ENCODE results near the gene DNAJC13. TPM values are rescaled to one million over a fixed set of nuclear protein-coding genes. Genes with fewer than 3 reads are reported as not detected.

The DNAJC13 gene
- total RNA-seq, 1 experiment from 2014 or later = 28.8 TPM

DNA sequence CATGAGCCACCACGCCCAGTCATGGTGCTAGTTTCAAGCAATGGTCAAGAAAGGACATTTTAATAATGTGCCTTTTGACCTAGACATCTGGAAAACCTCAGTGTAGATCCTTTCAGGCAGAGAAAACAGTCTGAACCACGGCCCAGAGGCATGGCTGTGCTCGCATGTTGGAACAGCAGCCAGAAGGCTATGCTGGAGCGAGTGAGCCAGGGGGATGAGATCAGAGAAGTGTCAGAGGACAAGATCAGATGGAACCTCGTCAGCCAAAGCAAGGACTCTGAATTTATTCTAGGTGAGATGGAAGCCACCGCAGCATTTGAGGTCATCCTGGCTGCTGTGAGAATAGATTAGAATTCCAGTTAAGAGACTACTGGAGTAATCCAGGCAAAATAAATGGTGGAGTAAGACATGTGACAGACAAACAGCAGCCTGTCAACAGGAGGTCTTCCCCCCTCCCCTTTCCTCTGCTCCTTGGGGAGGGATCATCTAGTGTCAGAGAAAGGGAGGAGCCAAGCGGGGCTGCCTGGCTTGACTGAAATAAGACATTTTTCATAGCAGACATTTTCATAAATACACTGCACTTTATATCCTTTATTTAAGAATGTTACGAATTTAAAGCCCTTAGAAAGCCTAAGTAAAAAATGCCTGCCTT lies 139.3 kb downstream of the DNAJC13 start:
- ChIA-PET POLR2A (no interaction called here), RAD21 (ENCODE audit: low non-redundant PET in 1 of 2, low total read pairs in 2 of 2, uncharacterized antibody in 2 of 2, unreplicated experiment in 2 of 2) (no interaction called here), CTCF (no interaction called here)
- no TSS peak for BruUV-seq (replicated peaks)
- no peaks in the 10 kb centered on the region for H3K27me3 ChIP-seq (ENCODE audit: insufficient read depth, low read length)
- H3K36me3 ChIP-seq (ENCODE audit: control insufficient read depth in 1 of 2, insufficient read depth in 2 of 2, low read length in 2 of 2) = no peaks in the 10 kb centered on the region
- TF ChIP-seq, protein P1, sequence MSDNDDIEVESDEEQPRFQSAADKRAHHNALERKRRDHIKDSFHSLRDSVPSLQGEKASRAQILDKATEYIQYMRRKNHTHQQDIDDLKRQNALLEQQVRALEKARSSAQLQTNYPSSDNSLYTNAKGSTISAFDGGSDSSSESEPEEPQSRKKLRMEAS (IDR thresholded peaks at IDR 0.05) = no peak
- TF ChIP-seq, protein P2, sequence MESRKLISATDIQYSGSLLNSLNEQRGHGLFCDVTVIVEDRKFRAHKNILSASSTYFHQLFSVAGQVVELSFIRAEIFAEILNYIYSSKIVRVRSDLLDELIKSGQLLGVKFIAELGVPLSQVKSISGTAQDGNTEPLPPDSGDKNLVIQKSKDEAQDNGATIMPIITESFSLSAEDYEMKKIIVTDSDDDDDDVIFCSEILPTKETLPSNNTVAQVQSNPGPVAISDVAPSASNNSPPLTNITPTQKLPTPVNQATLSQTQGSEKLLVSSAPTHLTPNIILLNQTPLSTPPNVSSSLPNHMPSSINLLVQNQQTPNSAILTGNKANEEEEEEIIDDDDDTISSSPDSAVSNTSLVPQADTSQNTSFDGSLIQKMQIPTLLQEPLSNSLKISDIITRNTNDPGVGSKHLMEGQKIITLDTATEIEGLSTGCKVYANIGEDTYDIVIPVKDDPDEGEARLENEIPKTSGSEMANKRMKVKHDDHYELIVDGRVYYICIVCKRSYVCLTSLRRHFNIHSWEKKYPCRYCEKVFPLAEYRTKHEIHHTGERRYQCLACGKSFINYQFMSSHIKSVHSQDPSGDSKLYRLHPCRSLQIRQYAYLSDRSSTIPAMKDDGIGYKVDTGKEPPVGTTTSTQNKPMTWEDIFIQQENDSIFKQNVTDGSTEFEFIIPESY (IDR thresholded peaks at IDR 0.05; ENCODE audit: extremely low read depth, insufficient replicate concordance, low read length) = no peak
- TF ChIP-seq FOSL1 (IDR thresholded peaks at IDR 0.05; ENCODE audit: low read depth) (no peak), ATF3 (IDR thresholded peaks at IDR 0.05) (no peak)
- no peaks in the 10 kb centered on the region for H3K9me2 ChIP-seq (ENCODE audit: insufficient read depth)
- ATAC-seq = no peak
- H3K79me2 ChIP-seq (ENCODE audit: insufficient read depth, low read length) = no peaks in the 10 kb centered on the region
- H3K27ac ChIP-seq (ENCODE audit: low read depth, low read length) = no peak overlapping the region
- intact Hi-C loops (cut with micrococcal nuclease) = no loop called here
- H3K4me1 ChIP-seq (ENCODE audit: control insufficient read depth in 1 of 2, insufficient read depth in 2 of 2, low read length in 2 of 2) = no peaks in the 10 kb centered on the region
- H3K4me2 ChIP-seq (ENCODE audit: low read length) = no peak overlapping the region
- no peak overlapping the region for H3K4me3 ChIP-seq (replicated peaks in 1 of 2; ENCODE audit: low read depth in 1 of 2, low read length in 2 of 2)
- H3K9me3 ChIP-seq (ENCODE audit: control insufficient read depth in 1 of 2, insufficient read depth in 1 of 2, low read depth in 1 of 2, low read length in 2 of 2) = no peaks in the 10 kb centered on the region
- no peak overlapping the region for H3K9ac ChIP-seq (ENCODE audit: low read length)
- no peaks in the 10 kb centered on the region for H4K20me1 ChIP-seq (ENCODE audit: insufficient read depth)
- DNase-seq (ENCODE audit: low read depth, low spot score) = no peak
- no peak overlapping the region for H2AFZ ChIP-seq (ENCODE audit: low read depth, low read length, poor library complexity, severe bottlenecking)

GRCh38 chr3:132561003-132561402 lies 143.7 kb downstream of the DNAJC13 start:
- Histone ChIP-seq H3K4me2 (ENCODE audit: low read length) (no peak overlapping the region), H3K27me3 (ENCODE audit: insufficient read depth, low read length) (no peaks in the 10 kb centered on the region), H3K4me3 (replicated peaks in 1 of 2; ENCODE audit: low read depth in 1 of 2, low read length in 2 of 2) (no peak overlapping the region), H2AFZ (ENCODE audit: low read depth, low read length, poor library complexity, severe bottlenecking) (no peak overlapping the region), H4K20me1 (ENCODE audit: insufficient read depth) (no peaks in the 10 kb centered on the region), H3K36me3 (ENCODE audit: control insufficient read depth in 1 of 2, insufficient read depth in 2 of 2, low read length in 2 of 2) (no peaks in the 10 kb centered on the region), H3K9ac (ENCODE audit: low read length) (no peak overlapping the region), H3K27ac (ENCODE audit: low read depth, low read length) (no peak overlapping the region), H3K9me3 (ENCODE audit: control insufficient read depth in 1 of 2, insufficient read depth in 1 of 2, low read depth in 1 of 2, low read length in 2 of 2) (no peaks in the 10 kb centered on the region), H3K4me1 (ENCODE audit: control insufficient read depth in 1 of 2, insufficient read depth in 2 of 2, low read length in 2 of 2) (no peaks in the 10 kb centered on the region), H3K79me2 (ENCODE audit: insufficient read depth, low read length) (no peaks in the 10 kb centered on the region), H3K9me2 (ENCODE audit: insufficient read depth) (no peaks in the 10 kb centered on the region)
- ATAC-seq (no peak), DNase-seq (ENCODE audit: low read depth, low spot score) (no peak)
- ChIA-PET POLR2A (no interaction called here), CTCF (no interaction called here), RAD21 (ENCODE audit: low non-redundant PET in 1 of 2, low total read pairs in 2 of 2, uncharacterized antibody in 2 of 2, unreplicated experiment in 2 of 2) (no interaction called here)
- BruUV-seq (replicated peaks) = no TSS peak
- intact Hi-C loops (cut with micrococcal nuclease) = no loop called here
- TF ChIP-seq POLR2AphosphoS5 (IDR thresholded peaks at IDR 0.05; ENCODE audit: low read depth, low read length) = no peak
- no peak for TF ChIP-seq SIN3A (IDR thresholded peaks at IDR 0.05; ENCODE audit: low read depth)
- TF ChIP-seq SRF (IDR thresholded peaks at IDR 0.05; ENCODE audit: low read depth) = no peak
- no peak for TF ChIP-seq ZNF274 (IDR thresholded peaks at IDR 0.05; ENCODE audit: low read depth, low read length)
- TF ChIP-seq CBX3 (IDR thresholded peaks at IDR 0.05; ENCODE audit: low read depth) = no peak
- TF ChIP-seq POLR2A (IDR thresholded peaks at IDR 0.05; ENCODE audit: borderline replicate concordance, extremely low read depth, insufficient read depth, insufficient read length) = no peak
- TF ChIP-seq, protein P2 (IDR thresholded peaks at IDR 0.05; ENCODE audit: extremely low read depth, insufficient replicate concordance, low read length) = no peak
- no peak for TF ChIP-seq JUND (IDR thresholded peaks at IDR 0.05)
- no peak for TF ChIP-seq TCF7L2 (IDR thresholded peaks at IDR 0.05; ENCODE audit: borderline replicate concordance, extremely low read depth, insufficient read depth, insufficient read length)
- no peak for TF ChIP-seq SP1 (IDR thresholded peaks at IDR 0.05; ENCODE audit: low read depth)
- TF ChIP-seq YY1 (IDR thresholded peaks at IDR 0.05; ENCODE audit: extremely low read depth, insufficient replicate concordance, low read depth, low read length) = no peak
- no peak for TF ChIP-seq ELF1 (IDR thresholded peaks at IDR 0.05; ENCODE audit: borderline replicate concordance, low read depth)
- TF ChIP-seq EGR1 (IDR thresholded peaks at IDR 0.05; ENCODE audit: low read depth) = no peak
- no peak for TF ChIP-seq FOSL1 (IDR thresholded peaks at IDR 0.05; ENCODE audit: low read depth)
- TF ChIP-seq CEBPB (IDR thresholded peaks at IDR 0.05; ENCODE audit: low read depth) = no peak
- no peak for TF ChIP-seq RAD21 (IDR thresholded peaks at IDR 0.05; ENCODE audit: low read depth)
